DMS 273 treated with DMSO at 0.1 percent for 48 hours (cell line): ENCODE data around the gene WWTR1.

Experiments used
- DNase-seq: peaks from one replicate; lab custom pipeline; 2025; lab: John Stamatoyannopoulos, UW

Gene WWTR1

DNA sequence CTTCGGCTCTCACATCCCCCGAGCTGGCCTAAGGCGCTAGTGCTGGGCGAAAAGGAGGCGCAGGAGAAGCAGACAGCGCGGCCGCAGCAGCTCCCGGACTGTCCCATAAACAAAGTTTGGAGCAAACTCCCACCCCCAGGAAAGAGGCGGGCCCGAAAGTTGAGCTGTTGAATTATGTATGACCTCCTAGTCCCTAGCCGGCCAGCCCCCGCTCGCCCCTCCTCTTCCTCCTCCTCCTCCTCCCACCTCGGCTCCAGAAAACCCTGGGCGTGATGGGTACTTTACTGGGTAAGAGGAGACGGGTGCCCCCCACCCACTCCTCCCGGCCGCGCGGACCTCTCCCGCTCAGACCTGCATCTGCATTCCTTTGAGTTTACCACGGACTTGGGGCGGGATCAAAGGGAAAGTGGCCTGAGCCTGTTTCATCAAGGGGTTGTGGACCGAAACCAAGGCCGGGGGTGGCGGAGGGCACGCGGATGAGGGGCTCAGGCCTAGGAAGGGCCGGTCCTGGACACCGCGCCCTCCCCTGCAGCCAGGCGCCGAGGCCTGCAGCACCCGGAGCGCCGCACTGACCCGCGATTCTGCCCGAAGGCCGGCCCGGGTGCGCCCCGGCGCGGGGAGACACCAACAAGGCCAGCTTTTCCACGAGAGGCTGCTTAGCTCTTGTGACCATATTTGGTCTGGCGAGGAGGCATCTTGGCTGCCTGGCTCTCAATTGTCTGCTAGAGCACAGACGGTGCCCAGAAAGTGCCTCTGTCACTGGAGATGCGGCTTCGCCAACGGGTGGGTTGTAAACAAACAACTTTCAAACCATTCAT is at the start of gene WWTR1:
TSS of gene WWTR1 (minus strand) at position 100 of the 818 bp plus-strand sequence. CDS start 719 bp downstream, outside the sequence.
- peak; percentile 95 for DNase-seq

GRCh38 chr3:149706905-149707304 is 49.1 kb upstream of the WWTR1 start:
- DNase-seq, result peak; percentile 78

DNA sequence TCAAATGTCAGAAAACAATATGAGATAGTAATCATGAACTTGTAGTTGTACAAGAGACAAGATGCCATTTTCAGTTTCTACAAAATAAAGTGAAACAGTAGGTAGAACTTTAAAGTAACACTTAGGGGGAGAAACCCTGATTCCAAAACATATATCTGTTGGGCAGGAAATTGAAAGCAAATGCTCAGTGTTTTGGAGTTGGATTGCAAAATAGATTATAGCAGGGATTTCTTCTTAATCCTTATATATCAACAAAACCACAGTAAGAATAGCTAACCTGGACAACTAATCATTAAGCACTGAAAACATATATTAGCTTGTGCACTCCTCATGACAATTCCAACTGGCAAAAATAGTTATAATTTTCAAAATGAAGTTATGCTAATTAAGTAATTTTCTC is 47.6 kb upstream of the WWTR1 start:
- no peak for DNase-seq

- peak; percentile 14 for DNase-seq
Observed at GRCh38 chr3:149703466-149703865, 45.6 kb upstream of the WWTR1 start.

DNA sequence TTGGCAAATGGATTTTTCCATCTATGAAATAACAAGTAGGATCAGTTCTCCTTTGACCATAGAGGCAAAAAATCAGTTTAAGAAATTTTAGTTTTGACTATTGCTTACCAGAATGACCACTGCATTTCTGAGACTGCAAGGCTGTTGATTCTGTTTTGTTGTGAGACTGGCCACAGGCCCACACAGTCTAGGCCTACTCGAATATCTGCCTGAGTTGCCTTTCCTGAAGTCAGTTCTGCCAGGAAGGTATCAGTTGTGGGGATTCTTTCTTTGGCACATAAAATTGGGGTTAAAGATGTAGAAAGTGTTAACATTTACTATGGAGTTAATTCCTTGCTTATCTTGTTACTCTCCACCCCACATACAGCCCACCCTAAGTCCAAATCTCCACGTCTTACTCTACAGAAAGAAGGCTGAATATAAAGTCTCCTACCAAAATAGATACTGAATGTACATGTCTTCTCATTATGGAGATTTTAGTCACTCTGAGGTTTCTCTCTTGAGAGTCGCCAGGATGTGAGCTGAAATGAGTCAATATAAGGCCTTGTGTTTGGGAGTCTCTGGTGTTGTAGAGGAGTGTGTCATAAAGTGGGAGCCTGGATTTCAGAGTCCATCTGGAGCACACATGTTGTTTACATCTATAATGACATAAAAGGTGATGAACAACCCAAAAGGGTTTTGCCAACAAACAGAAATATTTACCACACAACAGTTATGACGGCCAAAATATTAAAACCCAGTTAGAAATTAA is 45.0 kb upstream of the WWTR1 start:
- peak; percentile 70 for DNase-seq

GRCh38 chr3:149701977-149702350 is 44.1 kb upstream of the WWTR1 start:
- DNase-seq, result no peak

- DNase-seq, result no peak
Observed at GRCh38 chr3:149701206-149701976, 43.6 kb upstream of the WWTR1 start.

DNA sequence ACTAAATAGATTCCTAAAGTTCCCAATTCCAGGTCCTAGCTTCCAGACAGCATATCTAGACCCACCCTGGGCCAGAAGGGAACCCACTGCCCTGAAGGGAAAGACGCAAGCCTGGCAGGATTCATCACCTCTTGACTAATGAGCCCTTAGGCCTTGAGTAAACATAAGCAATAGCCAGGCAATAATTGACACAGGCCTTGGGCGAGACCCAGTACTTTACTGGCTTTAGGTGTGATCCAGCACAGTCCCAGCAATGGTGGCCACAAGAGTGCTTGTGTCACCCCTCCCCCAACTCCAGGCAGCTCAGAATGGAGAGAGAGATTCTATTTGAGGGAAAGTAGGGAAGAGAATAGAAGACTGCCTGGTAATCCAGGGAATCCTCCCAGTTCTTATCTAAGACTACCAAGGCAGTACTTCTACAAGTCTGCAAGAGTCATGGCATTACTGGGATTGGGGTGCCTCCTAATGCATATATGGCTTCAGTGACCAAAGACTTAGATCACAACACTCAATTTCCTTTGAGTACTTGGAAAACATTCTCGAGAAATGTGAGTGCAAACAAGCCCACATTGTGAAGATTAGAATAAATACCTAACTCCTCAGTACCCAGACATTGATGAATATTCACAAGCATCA is 30.4 kb upstream of the WWTR1 start:
- DNase-seq, result no peak

GRCh38 chr3:149686996-149687395 is 29.2 kb upstream of the WWTR1 start:
- no peak for DNase-seq

- no peak for DNase-seq
Observed at GRCh38 chr3:149678351-149678950, 20.6 kb upstream of the WWTR1 start.

- no peak for DNase-seq
Observed at GRCh38 chr3:149673393-149673792, 15.6 kb upstream of the WWTR1 start.

DNA sequence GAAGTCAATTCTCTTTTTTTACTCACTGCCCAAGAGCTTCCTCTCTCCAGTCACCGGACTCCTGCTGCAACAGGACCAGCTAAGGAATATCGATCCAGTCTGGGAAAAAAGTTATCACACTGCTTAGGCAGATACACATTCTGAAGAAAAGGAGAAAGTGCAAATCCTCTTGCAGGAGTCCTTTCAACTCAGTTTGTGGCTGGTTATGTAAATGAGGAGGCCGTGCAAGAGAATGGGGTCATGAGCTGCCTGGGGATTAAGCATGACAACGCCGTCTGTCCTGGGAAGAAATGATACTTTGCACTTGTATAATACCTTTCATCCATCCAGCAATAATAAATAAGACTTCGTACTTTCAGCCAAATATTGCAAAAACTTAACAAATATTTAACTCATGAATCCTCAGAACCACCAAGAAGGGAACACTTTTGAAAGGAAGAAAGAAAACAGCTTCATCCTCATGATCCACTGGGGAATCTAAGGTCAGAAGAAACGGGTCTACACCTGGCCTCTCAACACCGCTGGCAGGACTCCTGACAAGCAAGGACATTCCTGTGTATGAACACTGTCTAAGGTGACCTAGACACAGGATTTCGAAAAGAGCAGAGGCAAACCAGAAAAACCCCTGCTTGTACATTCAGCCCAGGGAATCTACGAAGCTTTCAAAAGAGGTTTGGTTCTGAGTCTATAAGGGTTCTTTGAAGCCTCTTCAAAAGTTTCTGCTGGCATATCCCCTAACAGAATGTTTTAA is 13.1 kb upstream of the WWTR1 start:
- no peak for DNase-seq

GRCh38 chr3:149667576-149667975 is 9.8 kb upstream of the WWTR1 start:
- no peak for DNase-seq

GRCh38 chr3:149663966-149664365 is 6.1 kb upstream of the WWTR1 start:
- no peak for DNase-seq

DNA sequence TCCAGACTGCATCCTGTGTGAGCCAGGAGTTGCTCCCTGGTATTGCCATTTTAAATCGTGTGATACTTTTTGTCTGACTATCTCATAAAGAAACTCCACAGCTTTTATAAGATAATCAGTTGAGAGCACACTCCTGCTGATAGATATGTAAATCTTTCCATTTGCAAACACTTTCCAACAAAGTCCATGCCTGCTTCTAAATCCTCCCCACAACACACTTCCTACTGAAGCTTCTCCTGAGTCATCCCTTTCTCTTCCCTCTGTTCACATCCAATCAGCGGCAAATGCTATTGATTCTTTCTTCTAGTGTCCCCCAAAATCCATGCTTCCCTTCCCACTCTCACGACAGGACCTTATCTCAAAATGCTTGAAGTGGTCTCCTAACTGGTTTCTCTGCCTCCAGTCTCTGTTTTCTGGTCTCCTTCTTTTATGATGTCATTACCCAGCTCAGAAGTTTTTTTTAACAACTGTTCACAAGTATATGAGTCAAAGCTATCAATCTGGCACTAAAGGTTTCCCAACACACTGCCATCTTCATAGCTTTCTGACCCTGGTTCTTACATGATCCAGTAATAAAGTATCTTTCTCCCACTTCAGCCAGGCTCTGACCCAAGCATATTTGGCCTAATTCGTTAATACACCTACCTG is 4.5 kb upstream of the WWTR1 start:
- no peak for DNase-seq

- no peak for DNase-seq
Observed at GRCh38 chr3:149660462-149660861, 2.6 kb upstream of the WWTR1 start.

- DNase-seq, result no peak
Observed at GRCh38 chr3:149658744-149659497, 1.1 kb upstream of the WWTR1 start.

- no peak for DNase-seq
Observed at GRCh38 chr3:149657321-149657925, 402 bp downstream of the WWTR1 start.
